GM12865 (cell line): ENCODE results near the gene PPP1R36.
"Not testable (repeated sequence)": the region's sequence is repeated elsewhere in the genome, so short reads cannot be mapped to it uniquely, and the experiment has no call there.

Experiments used
- DNase-seq: peaks from one replicate; pipeline ENCODE4 v3.0.0; 2010; ENCODE audit warnings: low read depth
- H3K4me3 ChIP-seq: 2 replicates; pipeline ENCODE4 v1.5.1; 2011; ENCODE audit warnings: mild to moderate bottlenecking, low read depth, low read length, control low read depth
- CTCF ChIP-seq: IDR thresholded peaks from 2 replicates; pipeline ENCODE4 v1.5.1; 2011; ENCODE audit warnings: low read length, control low read depth, low read depth, inconsistent platforms; ENCODE audit not compliant: insufficient read depth; ENCODE audit errors: missing control alignments

The PPP1R36 gene

DNA sequence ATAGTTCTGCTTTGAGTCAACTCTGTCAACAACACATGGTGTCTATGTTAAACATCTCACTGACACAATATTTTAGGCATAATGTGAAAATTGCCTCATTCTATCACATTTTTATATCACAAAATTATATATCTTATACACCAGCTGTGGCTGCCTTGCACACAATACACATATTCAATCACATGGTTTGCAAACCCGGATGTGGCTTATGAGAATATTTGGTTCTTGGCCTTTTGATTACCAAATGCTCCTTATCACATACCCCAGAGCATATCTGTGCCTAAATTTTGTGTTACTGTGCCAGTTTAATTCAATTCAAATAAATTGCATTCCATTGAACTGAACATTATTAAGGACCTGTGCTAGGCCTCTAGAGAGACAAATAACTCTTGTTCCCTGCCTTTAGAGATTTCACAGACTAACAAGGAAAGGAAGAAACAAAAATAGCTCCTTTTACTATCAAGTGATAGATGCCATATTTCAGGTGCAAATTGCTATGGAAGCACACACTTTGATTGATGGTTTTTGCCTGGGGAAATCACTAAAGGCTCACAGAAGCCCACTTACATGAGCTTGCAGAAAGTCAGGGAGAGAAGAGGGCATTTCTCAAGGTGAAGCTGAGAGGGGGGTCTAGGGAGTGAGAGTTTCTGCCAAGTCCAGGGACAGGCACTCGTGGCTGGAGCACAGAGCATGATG is 63.4 kb downstream of the PPP1R36 start:
- TF ChIP-seq CTCF = no peak
- H3K4me3 ChIP-seq = no peak overlapping the region

GRCh38 chr14:64614166-64614565 is 64.4 kb downstream of the PPP1R36 start:
- no peak for DNase-seq
- no peak for TF ChIP-seq CTCF
- no peak overlapping the region for H3K4me3 ChIP-seq

More for the DNA sequence above, 63.4 kb downstream of the PPP1R36 start:
- no peak for DNase-seq

DNA sequence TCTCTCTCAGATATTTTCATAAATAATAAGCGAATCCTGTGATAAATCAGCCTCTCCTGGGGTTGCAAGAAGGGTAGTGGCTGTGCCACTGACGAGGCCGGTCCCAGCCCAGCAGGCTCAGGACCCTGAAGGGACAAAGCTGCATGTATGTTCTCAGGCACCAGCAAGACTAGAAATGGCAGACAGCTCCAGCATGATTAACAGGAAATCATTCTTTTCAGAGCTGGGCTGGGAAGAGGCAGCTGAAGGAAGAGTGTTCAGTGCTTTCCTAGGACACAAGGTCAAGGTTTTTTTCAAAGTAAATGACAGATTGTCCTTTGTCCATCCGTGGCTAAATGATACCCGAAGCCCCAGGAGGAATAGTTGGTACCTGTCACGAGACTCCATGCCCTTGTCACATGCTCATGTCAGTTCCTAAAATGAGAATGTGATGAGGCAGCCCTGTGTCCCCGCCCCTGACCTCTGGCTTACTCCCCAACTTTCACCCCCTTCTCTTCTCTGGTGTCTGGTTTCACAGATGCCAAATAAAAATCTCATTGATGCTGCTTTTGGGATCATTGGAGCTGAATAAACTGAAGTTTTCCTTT is 65.1 kb downstream of the PPP1R36 start:
- no peak for TF ChIP-seq CTCF
- no peak for DNase-seq
- no peak overlapping the region for H3K4me3 ChIP-seq

DNA sequence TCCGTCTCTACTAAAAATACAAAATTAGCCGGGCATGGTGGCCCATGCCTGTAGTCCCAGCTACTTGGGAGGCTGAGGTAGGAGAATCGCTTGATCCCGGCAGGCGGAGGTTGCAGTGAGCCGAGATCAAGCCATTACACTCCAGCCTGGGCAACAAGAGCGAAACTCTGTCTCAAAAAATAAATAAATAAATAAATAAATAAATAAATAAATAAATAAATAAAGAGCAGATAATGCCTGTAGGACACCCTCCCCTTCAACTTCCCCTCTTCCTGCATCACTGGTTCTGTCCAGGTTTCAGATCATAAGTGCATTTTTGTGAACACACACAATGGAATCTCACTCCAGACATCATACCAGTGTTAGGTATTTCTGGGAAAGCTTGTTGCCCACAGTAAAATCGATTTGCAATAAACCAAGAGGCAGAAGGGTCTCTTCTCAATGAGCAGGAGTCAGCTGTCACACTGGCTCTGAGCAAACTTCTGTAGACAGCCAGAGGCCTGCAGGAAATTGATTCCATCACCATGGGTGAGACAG is 68.2 kb downstream of the PPP1R36 start:
- H3K4me3 ChIP-seq, DNase-seq: not testable (repeated sequence)

GRCh38 chr14:64620910-64621309 is 71.1 kb downstream of the PPP1R36 start:
- H3K4me3 ChIP-seq = no peak overlapping the region
- no peak for DNase-seq
- no peak for TF ChIP-seq CTCF

- DNase-seq = no peak
- no peak for TF ChIP-seq CTCF
- H3K4me3 ChIP-seq = no peak overlapping the region
Measured at GRCh38 chr14:64623554-64624165, 73.9 kb downstream of the PPP1R36 start.

DNA sequence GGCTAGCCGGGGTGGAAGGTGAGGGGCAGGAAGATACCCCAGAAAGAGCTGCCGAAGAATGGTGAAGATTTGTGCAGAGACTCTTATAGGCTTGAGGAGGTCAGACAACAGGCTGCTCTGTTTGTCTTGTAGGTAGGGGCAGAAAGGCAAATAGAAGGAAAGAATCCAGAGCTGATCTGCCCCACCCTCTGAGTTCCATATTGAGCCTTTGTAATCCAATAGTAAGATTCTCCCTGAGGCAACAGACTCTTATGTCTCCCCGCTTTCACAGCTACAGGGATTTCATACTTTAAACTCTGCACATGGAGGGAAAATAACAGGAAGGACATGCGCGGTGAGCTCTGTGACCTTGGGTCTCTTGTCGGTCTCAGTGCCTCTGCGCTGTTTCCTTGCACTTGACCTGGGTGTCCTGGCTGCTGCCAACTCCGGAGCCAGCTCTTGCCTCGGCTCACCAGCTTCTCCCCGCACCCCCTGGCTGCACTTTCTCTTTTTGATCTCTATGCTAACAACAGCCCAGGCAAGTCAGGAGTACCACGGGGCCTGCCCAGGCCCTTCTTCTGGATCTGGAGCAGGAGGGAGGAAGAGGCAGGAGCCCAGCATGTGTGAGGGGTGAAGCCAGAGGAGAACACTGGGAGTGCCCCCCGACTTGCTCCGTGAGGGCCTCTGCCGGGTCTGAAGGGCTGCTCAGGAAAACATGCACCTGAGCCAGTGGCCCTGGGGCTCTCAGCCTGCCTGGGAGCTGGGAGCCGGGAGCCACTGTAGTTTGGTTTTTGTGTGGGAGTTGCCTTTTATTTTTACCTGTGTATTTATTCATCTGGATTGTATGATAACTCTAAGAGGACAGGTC is 75.8 kb downstream of the PPP1R36 start:
- no peak for TF ChIP-seq CTCF
- DNase-seq = no peak
- no peak overlapping the region for H3K4me3 ChIP-seq
